GM18517 (cell line): Measurements from ENCODE around the gene NIPAL3.
"Not testable (repeated sequence)": the region's sequence is repeated elsewhere in the genome, so short reads cannot be mapped to it uniquely, and the experiment has no call there.

Source experiments
- ATAC-seq: cut with Tn5 transposase; IDR thresholded peaks from one replicate; pipeline ENCODE4 v1.9.1; 2021; ENCODE audit warnings: mild to moderate bottlenecking, moderate library complexity; ENCODE audit not compliant: unreplicated experiment

Gene NIPAL3

DNA sequence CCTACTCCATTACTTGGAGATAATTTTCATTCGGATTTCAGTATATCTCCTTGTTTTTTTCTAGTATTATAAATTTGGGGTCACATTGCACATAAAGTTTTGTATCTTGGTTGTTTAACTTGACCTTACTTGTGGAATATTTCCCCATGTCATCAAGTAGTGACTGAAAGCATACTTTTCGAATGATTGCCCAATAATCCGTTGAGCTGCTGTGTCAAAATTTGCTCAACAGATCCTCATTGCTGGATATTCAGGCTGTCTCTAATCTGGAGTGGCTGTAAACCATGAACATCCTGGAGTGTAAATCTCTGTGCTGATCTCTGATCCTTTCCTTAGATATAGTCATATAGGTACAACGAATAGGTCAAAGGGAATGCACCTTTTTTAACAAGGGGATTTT lies 4.9 kb downstream of the NIPAL3 start:
- no peak for ATAC-seq

DNA sequence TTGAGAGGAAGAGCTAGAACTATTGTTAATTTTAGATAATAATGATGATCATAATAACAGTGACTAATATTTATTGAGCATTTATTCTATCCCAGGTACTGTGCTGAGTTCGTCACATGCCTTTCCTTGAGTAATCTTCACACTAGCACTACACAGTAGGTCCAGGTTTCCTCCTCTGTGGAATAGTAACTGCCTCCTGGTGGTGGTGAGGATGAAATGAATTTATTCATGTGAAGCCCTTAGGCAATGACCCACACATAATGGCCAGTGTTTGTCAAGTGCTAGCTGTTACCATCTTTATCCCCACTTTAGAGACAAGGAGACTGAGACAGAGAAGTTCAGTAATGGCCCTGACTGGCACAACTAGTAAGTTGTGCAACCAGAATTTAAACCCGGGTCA lies 5.9 kb downstream of the NIPAL3 start:
- no peak for ATAC-seq

DNA sequence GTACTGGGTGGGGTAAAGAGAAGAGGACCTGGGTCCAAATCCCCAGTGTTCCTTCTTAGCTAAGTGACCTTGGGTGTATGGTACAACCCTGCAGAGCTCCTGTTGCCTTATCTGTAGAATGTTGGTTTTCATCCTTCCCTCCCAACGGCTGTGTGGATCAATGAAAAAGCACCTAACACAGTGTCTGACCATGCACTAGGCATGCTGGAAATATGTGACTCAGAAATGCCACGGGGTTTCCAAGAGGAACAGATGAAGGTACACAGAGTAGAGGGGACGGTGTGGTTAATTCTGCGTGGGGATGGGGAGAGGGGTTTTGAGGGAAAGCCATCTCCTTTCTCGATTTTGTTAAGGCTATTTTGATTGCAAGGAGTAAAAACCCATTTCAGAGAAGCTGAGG lies 8.6 kb downstream of the NIPAL3 start:
- no peak for ATAC-seq

DNA sequence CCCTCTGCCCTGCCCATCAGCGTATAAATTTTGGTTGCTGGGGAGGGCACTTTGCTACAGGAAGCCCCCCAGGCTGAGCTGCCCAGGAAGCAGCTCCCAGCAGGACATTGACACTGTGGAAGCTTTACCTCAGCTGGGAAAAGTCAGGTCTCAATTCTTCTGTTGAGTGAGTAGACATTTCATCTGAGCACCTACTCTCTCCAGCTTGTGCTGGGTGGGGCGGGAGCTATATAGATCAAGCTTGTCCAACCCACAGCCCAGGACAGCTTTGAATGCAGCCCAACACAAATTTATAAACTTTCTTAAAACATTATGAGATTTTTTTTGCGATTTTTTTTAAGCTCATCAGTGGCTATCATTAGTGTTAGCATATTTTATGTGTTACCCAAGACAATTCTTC lies 9.4 kb downstream of the NIPAL3 start:
- ATAC-seq, result no peak

DNA sequence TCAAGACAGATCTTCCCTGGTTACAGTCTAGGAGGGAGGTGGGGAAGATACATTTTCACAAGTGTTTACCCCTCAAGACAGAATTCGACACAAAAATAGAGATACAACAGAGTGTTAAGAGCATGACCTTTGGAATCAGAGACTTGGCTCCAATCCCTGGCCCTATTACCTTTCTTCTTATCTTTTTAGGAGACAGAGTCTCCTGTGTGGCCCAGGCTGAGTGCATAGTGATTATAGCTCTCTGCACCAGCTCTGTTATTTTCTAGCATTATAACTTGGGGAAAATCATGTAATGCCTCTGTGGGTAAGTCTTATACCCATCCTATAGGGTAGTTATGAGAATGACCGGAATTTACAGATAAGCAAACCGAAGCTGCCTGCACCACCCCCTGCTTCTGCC lies 9.8 kb downstream of the NIPAL3 start:
- ATAC-seq, result no peak

DNA sequence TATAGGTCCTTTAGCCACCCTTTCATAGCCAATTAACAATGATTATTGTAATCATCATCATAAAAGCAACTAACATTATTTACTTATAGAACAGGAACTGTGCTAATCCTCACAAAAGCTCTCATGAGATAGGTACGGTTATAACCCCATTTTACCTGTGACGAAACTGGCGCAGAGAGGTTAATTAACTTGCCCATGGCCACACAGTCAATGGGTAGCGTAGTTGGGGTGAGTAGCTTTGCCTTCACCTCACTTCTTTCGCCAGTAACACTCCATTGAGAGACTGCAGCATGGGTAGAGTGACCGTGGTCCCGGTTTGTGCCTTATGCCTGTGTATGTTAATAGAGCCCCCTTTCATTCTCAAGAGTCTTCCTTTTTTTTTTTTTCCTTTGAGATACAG lies 10.3 kb downstream of the NIPAL3 start:
- ATAC-seq, result no peak

DNA sequence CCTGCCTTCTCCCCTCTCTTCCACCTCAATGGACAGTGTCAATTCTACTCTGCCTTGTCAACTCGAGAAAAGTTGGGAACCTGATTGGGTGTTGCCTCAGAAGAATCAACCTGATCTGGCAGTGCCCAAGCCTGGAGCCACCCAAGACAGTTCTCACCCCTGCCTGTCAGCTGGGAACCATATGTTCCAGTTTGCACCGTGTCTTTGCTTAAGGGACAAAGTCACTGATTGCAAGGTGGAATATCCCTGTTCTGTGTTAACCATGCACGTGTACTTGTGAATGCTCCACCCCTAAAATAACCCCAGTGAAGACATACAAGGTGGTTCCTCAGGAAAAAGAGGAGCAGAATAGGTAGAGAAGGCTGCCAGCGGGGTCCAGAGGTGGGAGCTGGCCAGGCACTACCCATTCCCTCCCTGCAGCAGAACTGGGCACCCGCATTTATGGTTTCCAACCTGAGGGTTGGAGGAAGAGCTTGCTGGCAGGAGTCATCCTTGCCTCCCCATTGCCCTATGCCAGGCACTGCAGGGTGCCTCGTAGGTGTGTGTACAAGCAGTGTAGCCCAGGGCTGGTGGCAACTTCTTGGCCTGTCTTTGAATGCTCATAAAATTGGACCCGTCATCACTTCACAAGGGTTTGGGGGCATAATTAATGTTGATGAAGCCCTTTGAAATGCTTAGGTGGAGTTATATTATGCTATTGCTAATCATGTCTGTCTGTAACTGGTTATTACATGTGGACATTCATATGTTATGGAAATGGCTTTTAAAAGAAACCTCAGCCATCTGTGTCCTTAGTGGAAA lies 11.3 kb downstream of the NIPAL3 start:
- no peak for ATAC-seq

DNA sequence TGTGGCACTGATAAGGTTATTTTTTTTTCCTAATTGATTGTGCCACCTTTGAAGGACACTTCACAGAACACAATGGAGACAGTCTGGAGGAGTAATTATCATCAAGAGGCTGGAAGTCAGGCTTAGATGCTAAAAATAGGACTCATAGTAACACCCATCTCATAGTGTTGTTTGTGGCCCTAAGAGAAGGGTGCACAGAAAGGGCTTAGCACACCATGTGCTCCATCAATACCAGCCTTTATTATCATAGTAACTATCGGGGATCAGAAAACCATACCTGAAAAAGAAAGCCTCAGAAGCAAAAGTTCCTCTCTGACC lies 11.9 kb downstream of the NIPAL3 start:
- no peak for ATAC-seq

DNA sequence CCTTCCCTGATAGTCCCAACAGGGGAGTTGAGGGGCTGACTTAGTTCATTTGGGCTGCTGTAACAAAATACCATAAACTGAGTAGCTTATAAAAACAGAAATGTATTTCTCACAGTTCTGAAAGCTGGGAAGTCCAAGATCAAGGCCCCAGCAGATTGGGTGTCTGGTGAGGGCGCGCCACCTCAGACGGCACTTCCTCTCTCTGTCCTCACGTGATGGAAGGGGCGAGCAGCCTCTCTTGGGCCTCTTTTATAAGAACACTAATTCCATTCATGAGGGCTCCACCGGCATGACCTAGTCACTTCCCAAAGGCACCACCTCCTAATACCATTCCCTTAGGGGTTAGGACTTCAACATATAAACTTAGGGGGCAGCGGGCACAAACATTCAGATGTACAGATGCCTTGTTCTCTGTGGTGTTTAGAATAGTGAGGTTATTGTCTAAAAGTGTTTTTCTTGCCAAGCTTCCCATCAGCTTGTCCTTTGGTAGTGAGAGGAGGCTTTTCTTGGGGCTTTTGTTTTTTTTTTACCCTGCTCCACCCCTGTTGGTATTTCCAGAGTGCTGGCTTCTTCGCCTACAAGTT lies 20.3 kb downstream of the NIPAL3 start:
- no peak for ATAC-seq

DNA sequence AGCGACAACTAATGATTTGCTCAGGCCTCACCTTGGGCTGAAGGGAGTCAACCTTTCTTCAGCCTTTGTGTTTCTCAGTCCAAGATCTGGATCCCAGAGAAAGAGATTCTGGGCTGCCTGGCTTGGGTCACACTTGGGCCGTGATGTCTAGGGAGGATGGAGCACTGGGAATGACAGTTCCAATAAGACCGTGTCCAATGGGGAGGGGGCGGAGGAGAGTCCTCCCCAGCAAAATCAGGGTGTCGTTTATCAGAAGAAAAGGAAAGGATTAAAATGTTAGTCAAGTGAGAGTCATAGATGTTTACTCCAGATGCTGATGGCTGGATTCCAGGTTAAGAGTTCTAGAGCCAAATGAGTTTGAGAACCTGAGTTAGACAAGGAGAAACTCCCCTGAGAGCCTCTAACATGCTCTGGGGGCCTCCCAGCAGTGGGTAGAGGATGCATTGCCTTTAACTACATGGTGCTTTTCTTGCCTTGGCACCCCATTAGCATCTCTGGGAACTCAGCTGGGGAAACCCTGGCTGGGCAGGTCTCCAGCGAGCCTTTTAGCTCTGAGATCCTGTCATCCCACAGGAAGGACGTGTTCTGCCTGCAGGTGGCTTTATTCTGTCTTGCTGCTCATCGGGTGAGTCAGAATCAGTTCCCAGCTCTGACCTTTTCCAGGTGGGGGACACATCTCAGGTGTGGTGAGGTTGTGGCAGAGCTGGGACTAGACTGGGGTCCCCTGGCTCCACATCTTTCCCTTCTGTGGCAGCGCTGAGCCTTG lies 22.2 kb downstream of the NIPAL3 start:
- ATAC-seq, result no peak

DNA sequence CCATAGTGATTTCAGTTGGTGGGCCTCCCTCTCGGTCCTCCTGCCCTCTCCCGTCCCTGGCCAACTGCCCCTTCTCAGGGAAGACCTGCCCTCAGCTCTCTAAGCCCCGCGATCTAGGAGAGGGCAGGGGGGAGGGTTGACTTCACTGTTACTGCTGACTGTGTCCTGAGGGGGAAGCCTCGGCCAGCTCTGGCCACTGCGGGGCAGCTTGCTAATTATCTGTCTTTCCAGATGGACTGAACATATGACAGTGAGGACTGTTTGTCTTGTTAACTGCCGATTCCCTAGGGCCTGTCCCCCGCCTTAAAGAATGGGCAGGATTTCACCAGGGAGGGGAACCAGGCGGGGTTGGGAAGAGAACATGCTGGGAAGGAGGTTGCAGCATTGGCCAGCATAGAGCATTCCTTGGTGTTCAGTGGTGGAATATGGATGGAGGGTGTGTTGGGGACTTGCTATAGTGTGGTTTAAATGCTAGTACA lies 22.9 kb downstream of the NIPAL3 start:
- no peak for ATAC-seq

DNA sequence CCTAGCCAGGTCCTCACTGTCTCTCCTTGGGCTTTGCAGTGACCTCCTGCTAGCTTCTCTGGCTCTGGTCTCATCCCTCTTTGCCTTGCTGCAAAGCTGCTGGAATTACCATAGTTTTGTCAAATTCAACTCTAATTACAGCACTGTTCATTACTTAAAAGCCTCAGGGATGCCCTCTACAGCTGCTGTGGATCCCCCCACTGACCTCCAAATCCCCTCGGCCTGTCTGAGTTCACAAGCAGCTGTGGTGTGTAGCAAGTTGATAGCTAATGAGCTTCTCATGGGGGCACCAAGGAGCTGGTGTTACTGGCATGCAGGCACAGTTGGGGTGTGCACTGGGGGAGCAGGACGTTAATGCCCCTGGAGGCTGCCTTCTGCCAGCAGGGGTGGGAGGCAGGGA lies 24.8 kb downstream of the NIPAL3 start:
- ATAC-seq, result no peak

DNA sequence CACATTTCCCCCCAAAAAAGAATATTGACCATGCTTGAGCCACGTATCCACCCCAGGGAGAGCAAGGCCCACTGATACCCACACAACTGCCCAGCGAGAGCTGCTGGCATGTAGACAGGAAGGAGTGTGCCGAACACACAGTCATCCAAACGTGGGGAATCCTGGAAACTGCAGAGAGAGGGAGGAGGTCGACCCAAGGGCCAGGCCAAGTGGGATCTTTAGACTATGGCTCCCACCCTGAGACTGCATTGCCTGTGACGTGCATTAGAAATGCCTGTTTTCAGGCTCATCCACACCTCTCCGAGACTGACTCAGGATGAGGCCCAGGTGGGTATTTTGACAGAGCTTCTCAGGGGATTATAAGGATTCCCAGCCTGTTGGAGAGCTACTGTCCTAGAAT lies 25.9 kb downstream of the NIPAL3 start:
- no peak for ATAC-seq

DNA sequence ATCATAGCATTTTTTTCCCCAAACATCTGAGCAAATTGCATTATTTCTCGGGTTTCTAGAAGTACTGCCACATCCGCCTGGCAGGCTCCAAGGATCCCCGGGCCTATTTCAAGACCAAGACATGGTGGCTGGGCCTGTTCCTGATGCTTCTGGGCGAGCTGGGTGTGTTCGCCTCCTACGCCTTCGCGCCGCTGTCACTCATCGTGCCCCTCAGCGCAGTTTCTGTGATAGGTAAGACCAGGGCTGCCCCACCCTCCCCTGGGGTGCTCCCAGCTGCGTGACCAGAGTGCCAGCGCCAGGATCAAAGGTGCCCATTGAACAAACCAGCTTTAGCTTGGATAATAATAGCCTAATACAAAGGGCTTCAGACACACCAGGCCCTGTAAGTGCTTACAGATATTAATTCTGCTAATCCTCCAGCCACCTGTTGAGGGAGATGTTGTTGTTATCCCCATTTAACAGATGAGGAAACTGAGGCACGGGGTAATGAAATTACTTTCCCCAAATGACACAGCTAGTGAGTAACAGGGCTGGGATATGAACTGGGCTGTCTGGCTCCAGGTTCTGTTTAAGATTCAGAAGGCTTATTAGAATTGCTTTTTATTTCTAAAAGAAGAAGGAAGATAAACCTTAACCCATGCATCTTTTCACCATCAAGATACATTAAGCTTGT lies 26.5 kb downstream of the NIPAL3 start:
- ATAC-seq, result no peak

DNA sequence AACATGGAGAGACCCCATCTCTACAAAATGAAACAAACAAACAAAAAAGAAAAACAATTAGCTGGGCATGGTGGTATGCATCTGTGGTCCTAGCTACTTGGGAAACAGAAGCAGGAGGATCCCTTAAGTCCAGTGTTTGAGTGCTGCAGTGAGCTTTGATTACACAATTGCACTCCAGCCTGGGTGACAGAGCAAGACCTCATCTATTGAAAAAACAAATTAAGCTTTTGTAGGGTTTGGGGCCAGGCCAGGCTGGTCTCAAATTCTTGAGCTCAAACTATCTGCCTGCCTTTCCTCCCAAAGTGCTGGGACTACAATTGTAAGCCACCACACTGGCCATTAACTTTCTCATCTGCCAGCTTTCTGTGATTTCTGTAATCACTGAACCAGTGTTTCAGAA lies 27.2 kb downstream of the NIPAL3 start:
- ATAC-seq, result no peak

DNA sequence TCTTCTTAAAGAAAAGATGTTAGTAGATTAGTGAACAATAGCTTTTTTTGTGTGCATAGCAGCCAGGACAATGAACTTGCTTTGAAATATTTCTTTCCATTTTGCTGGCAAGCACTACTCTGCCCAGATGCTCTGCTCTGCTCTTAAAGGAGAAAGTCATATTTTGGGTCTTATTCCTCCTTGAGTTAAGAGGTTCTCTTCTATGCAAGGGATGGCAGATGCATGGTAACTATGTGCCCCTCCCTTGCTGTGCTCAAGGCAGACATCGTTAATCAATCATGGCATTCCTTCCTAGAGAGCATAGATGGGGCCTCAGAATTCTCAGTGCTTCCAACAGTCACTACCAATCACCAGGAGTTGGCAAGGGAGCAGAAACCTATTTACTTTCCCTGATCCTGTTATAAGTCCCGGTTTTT lies 27.6 kb downstream of the NIPAL3 start:
- ATAC-seq, result no peak

DNA sequence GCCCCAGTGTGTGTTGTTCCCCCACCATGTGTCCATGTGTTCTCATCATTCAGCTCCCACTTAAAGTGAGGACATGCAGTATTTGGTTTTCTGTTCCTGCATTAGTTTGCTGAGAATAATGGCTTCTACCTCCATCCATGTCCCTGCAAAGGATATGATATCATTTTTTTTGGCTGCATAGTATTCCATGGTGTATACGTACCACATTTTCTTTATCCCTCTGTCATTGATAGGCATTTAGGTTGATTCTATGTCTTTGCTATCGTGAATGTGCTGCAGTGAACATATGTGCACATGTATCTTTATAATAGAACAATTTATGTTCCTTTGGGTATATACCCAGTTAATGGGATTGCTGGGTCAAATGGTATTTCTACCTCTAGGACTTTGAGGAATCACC lies 30.8 kb downstream of the NIPAL3 start:
- ATAC-seq, result not testable (repeated sequence)

DNA sequence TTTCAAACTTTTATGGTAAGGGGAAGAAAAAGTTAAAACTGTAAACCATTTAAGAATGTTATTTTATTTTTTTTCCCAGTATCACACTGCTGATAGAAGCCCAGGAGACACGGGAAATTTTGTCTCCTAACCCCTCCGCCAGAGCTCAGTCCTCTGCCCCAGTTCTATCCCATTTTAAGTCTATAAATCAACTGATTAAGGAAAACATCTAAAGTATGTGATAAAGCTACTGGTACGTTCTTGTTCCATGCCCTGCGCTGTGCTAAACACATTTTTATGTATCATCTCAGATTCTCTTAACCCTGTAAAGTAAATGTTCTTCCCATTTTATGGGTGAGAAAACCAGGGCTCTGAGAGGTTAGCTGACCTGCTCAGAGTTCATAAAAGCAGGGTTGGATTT lies 34.7 kb downstream of the NIPAL3 start:
- ATAC-seq, result no peak

DNA sequence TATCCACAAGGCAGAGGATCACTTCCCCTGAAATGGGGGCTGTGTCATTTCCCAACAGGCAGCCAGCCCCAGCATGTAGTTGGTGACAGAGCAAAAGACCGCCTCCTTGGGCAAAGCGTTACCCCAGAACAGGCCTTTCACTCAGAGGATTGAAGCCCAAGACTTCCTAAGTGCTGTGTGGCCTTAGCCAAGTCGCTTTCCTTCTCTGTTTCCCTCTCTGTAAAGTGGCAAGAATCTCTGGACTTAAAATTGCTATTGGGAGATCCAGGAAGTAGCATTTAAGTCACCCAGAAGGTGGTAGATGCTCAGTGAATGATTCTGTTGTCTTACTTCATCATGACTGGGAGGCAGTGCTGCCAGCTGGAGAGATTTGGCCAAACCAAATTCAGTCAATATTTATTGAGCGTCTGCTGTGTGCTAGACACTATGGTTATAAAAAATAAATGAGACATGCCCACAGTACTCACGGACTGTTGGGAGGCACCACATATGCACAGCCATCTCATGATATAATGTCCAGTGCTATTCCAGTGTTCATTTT lies 35.3 kb downstream of the NIPAL3 start:
- ATAC-seq, result no peak

DNA sequence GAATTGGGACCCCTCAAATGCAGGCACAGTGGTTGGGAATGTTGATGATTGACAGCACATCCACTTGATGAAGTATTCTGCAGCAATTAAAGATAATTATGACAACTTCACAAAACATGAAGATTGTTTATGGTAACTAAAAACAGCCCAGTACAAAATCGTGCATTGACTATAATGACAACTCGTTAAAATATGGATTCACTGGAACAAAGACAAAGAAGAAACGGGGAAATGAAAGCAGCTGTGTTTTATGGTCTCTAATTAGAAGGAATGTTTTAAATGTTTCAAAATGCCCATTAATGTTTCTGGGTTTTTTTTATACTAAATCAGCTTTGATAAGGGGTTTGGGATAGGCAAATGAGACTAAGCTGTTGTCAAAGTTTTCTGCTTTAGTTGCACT lies 36.1 kb downstream of the NIPAL3 start:
- no peak for ATAC-seq

DNA sequence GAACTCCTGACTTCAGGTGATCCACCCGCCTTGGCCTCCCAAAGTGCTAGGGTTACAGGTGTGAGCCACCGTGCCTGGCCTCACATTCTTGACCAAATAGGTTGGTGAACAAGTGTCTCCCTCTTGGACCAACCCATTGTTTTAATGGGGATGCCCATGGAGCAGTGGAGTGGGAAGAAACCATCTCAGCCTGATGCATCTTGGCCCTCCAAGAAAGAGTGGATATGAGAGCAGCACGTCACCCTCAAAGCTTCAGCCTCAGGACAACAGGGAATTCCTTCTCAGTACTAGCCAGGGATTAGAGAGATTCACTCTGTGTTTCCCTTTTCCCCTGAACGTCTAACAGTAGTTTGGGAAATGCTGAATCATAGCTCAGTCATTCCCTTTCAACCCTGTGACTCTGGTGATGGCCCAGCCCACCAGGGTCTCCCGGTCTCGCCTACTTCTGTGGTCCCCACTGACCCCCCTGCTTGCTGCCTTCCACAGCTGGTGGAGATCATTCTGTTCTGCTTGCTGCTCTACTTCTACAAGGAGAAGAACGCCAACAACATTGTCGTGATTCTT lies 37.4 kb downstream of the NIPAL3 start:
- no peak for ATAC-seq
